NCI-H2196 treated with DMSO at 0.1 percent for 48 hours (cell line): ENCODE results near the gene THUMPD2.
"Not testable (repeated sequence)": the region's sequence is repeated elsewhere in the genome, so short reads cannot be mapped to it uniquely, and the experiment has no call there.

Source experiments
- DNase-seq: peaks from one replicate; lab custom pipeline; 2025; ENCODE audit not compliant: unreplicated experiment; lab: John Stamatoyannopoulos, UW

THUMPD2 gene

DNA sequence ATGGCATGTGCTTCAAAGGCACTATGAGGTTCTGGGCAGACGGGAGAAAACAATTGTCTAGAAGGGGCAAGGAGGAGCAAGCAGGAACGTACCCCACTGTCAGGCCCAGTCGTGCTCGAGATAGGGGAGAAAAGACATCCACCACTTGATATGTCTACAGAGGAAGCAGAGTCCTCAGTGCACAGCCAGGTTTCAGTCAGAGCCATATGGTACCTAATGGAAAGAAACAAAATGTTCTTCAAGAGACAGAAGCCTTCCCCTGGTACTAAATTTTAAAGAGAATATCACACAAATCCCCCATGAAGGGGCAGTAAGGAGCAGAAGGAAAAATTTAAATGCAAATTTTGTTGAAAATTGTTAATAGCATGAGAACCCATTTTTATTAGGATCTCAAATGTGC lies 21.9 kb downstream of the THUMPD2 start:
- no peak for DNase-seq

DNA sequence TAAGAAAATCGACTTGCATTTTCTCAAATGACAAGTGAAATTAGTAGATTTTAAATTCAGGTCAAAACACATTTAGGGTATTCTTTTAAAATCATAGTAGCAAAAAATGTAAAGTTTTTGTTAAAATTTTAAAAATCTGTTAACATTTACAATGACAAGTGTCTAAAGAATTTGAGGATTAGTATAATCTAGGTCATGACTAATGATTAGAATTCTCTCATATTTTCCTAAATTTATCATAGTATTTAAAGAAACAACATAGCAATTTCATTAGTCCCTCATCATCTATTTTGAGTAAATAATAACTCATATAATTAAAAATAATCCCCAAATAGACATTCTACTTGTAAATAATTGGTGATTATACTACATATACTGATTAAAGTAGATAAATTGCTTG lies 23.6 kb downstream of the THUMPD2 start:
- no peak for DNase-seq

DNA sequence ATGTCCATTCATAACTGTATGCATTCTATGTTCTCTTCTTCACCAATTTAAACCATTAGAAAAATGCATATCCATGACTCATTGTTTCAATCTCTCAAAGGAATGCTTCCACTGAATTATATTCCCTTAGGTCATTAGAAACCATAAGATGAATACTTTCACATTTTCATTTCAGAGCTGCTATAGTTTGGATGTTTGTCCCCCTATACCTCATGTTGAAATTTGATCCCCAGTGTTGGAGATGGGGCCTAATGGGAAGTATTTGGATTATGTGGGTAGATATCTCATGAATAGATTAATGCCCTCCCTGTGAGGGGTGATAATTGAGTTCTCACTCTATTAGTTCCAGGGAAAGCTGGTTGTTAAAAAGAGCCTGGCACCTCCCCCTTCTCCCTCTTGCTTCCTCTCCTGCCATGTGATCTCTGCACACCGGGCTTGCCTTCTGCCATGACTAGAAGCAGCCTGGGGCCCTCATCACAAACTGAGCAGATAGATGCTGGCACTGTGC lies 35.7 kb downstream of the THUMPD2 start:
- DNase-seq: no peak

DNA sequence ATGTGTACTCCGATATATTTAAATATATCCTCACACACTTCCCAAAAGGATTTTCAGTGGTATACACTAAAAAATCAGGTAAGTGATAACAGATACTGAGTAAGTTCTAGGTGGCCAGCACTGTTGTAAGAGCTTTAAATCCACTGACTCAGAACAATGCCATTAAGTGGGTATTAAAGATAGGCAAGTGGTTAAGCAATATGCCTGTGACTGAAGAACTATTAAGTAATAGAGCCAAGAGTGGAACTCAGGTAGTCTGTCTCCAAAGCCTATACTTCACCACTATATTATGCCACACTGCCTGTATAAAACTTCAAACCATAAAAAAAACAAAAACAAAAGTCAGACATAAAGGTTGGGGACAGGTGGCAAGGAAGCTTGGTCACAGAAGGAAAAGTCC lies 37.2 kb downstream of the THUMPD2 start:
- no peak for DNase-seq

DNA sequence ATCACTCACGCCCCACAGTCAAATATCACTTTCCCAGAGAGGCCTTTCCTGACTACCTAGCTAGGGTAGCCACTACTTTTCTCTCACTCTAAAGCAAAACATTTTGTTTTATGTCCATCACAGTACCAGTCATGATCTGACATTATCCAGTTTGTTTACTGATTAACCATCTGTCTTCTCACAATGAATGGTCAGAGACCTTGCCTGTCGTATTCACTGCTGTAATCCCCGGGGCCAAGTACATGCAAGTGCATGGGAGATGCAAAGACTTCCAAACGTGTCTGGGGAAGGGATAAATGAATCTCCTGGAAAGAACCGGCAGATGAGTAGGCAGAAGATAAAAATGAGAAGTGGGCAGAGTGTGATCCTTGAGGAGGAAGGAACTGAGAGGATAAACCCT lies 39.7 kb downstream of the THUMPD2 start:
- no peak for DNase-seq

DNA sequence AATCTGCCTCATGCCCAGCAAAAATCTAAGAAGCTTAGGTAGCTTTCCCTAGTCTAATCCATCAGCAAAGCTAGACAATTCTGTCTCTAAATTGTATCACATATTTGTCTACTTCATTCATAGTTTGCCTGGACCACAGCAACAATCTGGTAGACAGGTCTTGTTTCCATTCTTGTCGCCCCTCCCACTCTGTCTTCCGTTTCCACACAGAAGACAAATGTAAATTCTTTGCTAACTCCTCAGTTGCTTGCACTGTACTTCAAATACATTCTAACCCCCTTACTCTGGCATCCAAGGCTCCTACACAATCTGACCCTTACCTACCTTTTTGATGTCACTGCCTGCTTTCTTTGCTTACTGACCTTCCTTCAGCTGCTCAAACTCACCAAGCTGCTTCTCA lies 40.1 kb downstream of the THUMPD2 start:
- no peak for DNase-seq

DNA sequence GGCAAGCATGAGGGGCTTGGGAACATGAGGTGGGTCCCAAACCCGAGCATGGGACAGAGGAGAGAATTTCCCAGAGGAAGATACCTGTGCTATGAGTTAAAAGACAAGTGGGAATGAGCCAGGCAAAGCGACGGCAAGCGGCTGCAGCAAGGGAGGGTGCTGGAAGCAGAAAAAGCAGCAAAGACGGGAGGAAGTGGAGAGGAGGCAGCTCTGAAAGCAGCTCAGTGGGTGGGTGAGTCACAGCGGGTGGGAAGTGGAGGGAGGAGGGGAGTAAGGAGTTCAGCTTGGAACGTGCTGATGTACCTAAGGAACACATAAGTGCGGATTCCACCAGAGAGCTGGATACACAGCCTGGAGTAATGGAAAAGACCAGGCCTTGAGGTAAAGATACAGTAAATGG lies 41.4 kb downstream of the THUMPD2 start:
- no peak for DNase-seq

DNA sequence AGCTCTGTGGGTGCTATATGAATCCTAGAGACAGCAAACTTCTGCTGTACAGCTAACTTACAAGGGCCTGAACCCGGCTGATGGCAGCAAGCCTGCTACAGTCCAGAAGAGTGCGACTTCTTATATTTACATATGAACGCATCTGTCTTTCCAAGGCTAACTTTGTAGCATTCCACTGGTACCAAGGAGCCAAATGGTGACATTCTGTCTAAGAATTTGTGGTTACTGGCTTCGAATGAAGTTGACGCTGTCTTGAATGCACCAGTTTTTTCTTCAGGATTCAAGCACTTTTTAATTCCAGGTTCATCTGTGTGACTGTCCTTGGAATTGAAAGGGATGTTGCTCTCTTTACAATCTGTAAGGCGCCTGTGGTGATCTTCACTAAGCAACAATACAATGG lies 42.4 kb downstream of the THUMPD2 start:
- no peak for DNase-seq

DNA sequence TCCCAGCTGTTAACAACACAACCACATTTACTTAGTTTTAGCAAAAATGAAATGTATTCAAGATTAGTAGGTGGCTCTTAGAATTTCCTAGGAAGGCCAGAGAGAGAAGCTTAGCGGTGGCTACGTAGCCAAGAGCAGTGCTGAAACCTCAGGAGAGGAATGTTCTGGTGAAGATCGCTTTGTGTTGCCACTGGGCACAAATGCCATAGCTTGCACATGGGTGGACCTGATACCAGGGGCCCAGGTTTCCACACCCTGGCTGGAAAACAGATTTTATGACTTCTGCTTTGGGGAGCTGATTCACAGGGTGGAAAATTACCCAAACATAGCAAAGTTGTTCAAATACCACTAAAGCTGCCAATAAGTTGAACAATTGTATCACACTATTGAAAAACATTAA lies 43.4 kb downstream of the THUMPD2 start:
- no peak for DNase-seq

DNA sequence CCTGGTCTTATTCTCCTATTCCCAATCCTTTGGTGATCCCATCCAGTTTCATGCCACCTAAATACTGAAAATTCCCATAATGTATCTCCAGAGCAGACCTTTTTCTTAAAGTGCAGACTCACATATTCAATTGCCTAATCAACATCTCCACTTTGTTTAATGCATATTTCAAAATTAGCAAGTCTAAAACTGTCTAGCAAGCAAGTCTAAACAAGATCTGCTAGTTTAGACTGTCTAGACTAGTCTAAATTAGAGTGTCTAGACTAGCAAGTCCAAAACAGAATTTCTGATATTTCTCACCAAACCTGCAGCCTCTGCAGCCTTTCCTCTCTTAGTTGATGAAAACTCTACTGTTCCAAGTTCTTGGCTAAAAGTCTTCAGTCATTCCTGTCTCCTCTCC lies 44.6 kb downstream of the THUMPD2 start:
- no peak for DNase-seq

DNA sequence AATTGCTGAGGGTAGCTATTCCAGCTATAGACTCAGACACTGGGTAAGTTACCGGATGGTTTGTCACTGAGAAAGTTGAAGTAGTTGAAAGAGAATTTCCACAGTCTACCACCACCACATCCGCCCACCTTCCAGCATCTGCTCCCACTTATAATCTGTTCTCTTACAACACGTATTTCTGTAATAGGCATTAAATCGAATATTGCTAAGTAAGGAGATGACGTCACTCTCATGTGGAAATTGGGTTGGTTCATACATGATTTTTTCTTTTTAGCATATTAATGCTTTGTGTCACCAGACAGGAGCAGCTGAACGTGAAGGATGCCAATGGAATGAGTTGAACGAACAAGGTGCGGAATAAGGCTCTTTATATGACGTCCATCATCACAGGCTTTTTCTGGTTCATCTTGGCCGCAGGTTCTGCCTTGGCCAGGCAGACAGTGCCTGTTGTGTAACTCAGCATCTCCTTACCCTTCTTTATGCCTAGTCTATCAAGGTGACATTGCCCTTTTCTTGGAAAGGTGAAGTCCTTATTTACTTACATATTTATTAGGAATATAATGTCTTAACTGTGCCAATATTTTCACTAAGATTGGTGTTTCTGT lies 45.9 kb downstream of the THUMPD2 start:
- no peak for DNase-seq

DNA sequence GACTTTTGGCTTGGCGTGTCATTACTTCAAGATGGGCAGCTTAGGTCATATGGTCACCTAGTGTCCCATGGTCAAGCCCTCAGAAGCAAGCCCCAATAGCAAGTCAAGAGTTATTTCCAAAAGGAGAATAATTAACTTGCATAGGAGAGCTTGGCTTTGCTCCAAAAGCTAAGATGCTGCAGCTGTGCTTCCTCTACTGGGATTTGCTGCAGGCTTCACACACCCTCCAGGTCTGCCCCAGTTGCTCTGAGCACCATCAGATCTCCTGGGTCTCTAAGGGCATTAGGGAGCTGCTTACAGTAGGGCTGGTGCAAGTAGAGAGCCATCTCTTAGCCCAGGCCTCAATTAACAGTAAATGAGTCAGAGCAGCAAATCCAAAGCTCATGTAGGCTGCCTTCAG lies 46.6 kb downstream of the THUMPD2 start:
- DNase-seq: no peak

DNA sequence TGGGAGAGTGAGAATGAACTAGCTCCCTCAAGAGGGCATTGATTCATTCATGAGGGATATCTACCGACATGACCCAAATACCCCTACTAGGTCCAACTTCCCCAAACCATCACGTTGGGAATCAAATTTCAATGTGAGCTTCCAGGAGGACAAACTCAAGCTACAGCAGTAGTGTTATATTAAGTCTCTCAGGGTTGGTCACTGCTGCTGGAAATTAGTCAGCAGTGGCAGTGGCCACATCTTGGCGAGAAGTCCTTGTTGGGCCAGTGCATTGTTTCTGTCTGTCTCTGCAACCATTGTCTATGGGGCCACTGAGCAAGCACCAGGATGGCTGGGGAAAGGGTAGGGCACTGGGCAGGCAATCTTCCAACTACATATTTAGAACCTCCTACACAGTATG lies 47.5 kb downstream of the THUMPD2 start:
- DNase-seq: no peak

DNA sequence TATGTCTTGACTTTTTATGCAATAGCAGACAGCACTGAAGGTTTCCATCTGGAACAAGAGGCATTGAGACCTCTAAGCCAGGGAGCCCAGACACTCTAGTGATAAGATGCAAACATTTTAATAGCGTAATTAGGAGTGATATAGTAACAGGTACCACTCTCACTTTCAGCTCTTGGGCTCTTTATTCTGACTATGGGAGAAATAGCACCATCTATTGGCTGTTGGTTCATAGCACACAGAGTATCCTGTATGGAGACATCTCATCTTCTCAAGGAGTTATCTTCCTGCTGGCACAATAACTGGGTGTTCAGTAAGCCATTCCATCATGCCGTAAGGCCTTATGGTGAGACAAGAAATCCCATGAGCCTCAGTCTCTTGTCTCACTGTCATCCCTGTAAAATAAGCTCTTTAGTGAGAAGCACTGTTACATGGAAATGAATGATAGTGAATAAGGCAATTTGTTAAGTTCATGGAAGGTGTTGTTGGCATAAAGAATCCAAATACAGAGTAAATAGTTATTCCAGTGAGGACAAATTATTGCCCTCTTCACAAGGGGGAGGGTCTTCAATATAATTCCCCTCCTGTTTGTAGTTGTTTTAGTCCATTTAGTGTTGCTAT lies 48.3 kb downstream of the THUMPD2 start:
- DNase-seq: peak; percentile 6

DNA sequence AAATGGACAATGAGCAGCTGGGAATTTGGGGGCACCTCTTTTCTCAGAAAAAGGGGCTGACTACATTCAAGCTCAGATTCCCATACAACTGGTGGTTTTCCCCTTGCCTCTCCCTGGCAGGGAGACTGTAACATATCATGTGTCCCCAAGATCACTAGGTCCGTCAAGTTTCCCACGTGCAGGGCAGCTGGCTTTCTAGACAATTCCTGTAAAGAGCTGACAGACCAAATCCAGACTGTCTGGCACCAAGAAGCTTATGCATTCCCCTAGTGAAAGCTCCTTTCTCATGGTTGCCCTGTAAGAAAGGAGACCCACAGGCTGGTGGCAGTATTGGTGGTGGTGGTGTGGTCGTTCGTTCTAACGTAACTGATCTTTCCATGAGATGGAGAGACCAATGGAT lies 48.8 kb downstream of the THUMPD2 start:
- DNase-seq: no peak

DNA sequence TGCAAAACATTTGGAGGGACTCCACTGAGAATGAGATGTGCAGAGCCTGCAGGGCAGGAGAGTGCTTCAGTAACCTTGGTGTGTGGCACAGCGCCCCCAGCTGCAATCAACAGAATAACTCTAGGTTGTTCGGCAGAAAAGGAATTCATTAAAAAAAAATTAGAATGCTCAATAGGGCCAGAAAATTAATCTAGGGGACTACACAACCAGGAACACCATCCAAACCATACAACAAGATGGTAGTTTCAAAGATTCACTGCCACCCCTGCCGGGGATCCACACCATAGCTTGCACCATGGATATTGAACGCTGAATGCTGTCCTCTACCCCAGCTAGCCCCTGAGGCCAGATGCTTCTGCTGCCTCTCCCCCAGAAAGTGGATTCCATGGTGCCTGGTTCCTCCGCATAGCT lies 50.1 kb downstream of the THUMPD2 start:
- no peak for DNase-seq

DNA sequence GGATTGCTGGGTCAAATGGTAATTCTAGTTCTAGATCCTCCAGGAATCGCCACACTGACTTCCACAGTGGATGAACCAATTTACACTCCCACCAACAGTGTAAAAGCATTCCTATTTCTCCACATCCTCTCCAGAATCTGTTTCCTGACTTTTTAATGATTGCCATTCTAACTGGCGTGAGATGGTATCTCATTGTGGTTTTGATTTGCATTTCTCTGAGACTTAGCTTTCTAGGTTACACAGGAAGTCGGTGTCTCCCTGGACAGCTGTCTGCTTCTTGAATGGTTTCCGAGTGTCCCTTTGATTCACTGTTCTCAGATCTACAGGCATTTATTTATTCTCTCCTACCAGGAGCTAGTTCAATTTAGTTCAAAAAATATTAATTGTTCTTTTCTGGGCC lies 51.0 kb downstream of the THUMPD2 start:
- not testable (repeated sequence) for DNase-seq

DNA sequence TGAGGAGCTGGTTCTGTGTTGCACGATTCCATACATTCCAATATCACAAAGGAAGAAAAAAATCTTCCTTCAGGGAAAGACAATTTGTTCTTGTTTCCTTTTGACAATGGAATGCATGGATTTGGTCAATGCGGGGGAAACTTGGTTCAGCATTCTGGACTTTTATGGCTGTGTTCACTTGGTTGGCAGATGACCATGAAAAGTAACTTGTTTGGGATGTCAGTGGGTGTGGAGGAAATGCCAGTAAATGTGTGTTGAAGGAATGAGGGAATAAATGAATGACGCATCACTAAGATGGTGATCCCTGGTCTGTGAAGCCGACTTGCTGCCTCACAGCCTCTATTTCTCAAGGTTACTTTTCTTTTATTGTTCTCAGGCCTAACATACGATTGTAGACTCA lies 53.7 kb downstream of the THUMPD2 start:
- no peak for DNase-seq

DNA sequence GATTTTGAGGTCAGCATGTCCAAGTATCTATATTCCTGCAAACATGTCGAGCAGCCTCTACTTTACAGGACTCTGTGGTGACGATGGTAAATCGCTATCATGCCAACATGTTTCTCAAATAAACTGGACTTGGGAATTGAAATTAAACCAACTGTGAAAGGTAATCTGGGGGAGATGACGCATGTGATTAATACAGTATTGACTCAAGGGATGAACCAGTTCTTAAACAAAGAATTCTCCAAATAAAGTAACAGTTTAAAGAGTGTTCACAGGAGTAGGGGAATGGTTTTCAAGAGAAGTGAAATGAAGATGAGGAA lies 54.3 kb downstream of the THUMPD2 start:
- no peak for DNase-seq

DNA sequence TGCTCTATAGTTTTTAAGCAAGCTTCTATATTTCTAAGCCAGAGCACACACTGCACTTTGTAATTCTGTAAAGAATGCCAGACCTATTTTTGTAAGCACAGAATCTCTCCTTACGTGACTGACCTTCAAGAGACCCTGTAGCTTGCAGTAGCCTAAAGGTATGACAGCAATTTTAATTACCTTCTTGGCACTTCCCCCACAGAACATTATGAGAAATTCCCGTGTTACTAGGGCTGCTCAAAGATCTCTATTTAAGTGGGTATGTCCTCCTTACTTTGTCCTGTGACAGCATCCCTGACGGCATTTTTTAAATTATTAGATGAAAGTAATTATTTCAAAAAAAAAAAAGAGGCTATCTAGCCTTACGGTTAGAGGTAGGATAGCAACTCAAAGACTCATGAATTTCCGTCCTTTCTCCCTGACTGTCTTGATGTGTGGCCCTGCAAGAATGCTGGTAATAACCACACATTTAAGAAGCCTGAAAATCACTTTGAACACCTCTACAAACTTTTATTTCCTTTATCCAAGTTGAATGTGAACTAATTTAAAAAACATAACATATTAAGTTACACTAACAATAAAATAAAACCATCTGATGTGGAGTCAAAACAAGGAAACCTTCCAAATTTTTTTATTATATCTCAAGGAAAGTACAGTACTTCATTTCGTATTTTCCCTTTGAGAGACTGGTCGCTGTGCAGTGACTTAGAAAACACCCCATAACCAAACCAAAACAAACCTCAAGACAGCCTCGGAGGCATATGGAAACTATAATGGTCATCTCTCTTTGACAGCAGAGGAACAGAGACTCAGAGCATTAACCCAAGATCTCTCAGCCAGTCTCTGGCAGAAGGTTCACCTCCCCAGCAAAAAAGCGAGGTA lies 54.9 kb downstream of the THUMPD2 start:
- DNase-seq: no peak

DNA sequence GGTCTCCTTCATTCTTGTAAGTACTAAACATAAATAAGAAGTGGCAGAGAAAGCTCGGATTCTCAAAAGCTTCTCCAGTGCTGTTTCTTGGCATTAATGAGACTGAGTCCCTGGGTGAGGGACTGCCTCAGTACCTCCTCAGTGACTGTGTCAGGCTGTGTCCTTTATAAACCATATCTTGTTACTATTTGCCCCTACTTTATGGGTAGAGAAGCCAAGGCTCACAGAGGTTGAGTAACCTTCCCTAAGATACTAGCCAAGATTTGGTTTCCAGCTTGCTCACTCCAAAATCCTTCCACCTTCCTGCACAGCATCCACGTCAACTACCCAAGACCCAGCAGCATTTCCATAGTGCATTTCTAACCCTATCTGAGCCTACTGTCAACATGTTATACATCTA lies 55.6 kb downstream of the THUMPD2 start:
- no peak for DNase-seq

DNA sequence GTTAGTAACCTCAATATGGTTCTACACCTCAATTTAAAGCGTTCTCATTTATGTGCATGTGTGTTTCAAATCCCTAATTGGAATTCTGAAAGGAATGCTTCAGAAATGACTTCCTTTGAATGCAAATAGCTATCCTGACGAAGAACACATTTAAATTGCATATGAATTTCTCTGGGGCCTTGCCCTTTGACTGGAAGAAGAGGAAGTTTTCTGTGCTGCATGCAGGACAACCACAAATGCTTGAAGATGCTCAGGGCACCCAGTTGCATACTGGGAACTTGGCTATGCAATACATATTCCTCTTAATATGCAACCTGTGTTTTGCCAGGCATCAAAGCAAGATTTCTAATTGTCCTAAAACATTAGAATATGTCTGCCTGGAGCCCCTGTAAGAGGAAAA lies 58.1 kb downstream of the THUMPD2 start:
- DNase-seq: no peak
